Sigmoid colon (tissue), 4 donors: ENCODE data around the gene ETV6.

Experiments used
- EP300 ChIP-seq, 4 donors: sonication (generic); formaldehyde crosslinking; IDR thresholded peaks; one replicate each; pipeline ENCODE4 v1.6.1; 2017; ENCODE audit warnings: antibody characterized with exemption in 4 of 4
- POLR2AphosphoS5 ChIP-seq, 4 donors: sonication (generic); formaldehyde crosslinking; IDR thresholded peaks; one replicate each; pipeline ENCODE4 v1.6.1; 2017; ENCODE audit warnings: antibody characterized with exemption in 4 of 4
- TF ChIP-seq, protein P1 (sequence below), 4 experiments: fragments of 450-650 bp in 3 of 4; fragments of 200-600 bp in 1 of 4; IDR thresholded peaks; one replicate each; pipeline ENCODE4 v1.5.1; 2016 to 2019; ENCODE audit warnings: antibody characterized with exemption in 4 of 4, mild to moderate bottlenecking in 3 of 4, moderate library complexity in 2 of 4

DNA sequence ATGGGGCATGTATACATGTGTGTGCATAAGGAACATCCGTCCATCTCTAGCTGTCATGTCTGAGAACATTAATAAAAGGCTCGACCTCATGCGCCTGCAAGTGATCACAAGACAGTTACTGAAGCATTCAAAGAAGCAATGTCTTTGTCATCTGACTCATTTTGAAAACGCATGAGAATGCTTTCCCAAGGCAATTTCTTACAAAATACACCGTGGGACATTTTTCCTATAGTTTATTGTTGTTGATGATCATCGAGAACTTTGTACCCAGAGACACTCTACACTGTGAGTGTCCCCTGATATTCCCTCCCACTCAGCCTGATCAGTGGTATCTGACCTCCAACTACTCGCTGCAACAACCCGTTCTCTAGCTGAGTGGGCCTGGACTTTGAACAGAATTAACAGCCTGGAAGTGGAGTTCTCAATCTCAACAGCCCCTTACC, 68.1 kb downstream of the ETV6 start:
- TF ChIP-seq, protein P1, sequence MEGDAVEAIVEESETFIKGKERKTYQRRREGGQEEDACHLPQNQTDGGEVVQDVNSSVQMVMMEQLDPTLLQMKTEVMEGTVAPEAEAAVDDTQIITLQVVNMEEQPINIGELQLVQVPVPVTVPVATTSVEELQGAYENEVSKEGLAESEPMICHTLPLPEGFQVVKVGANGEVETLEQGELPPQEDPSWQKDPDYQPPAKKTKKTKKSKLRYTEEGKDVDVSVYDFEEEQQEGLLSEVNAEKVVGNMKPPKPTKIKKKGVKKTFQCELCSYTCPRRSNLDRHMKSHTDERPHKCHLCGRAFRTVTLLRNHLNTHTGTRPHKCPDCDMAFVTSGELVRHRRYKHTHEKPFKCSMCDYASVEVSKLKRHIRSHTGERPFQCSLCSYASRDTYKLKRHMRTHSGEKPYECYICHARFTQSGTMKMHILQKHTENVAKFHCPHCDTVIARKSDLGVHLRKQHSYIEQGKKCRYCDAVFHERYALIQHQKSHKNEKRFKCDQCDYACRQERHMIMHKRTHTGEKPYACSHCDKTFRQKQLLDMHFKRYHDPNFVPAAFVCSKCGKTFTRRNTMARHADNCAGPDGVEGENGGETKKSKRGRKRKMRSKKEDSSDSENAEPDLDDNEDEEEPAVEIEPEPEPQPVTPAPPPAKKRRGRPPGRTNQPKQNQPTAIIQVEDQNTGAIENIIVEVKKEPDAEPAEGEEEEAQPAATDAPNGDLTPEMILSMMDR (IDR thresholded peaks at IDR 0.05): no peak
- TF ChIP-seq EP300 (IDR thresholded peaks at IDR 0.05): no peak
- TF ChIP-seq POLR2AphosphoS5 (IDR thresholded peaks at IDR 0.05): peak in 2 of 4 donors; percentile 9 to 18
